WTC11 (cell line): Measurements from ENCODE around the gene ATG16L1.

Experiments
- CREM ChIP-seq: sonication (generic); formaldehyde crosslinking; IDR thresholded peaks from 2 replicates; pipeline ENCODE4 v1.8.1; 2022; ENCODE audit warnings: mild to moderate bottlenecking, missing genetic modification reagents, moderate library complexity
- ETV6 ChIP-seq: sonication (generic); formaldehyde crosslinking; IDR thresholded peaks from 2 replicates; pipeline ENCODE4 v1.8.1; 2022; ENCODE audit warnings: mild to moderate bottlenecking, missing genetic modification reagents
- JUN ChIP-seq: sonication (generic); formaldehyde crosslinking; IDR thresholded peaks from 2 replicates; pipeline ENCODE4 v1.8.0; 2023; ENCODE audit warnings: mild to moderate bottlenecking, missing genetic modification reagents
- KAT7 ChIP-seq: sonication (generic); formaldehyde crosslinking; IDR thresholded peaks from 2 replicates; pipeline ENCODE4 v1.8.1; 2023; ENCODE audit warnings: missing genetic modification reagents, mild to moderate bottlenecking, borderline replicate concordance
- NFYB ChIP-seq: sonication (generic); formaldehyde crosslinking; conservative IDR thresholded peaks from 2 replicates; pipeline ENCODE4 v1.8.0; 2022; ENCODE audit warnings: low read depth, missing genetic modification reagents
- NR1H2 ChIP-seq: sonication (generic); formaldehyde crosslinking; IDR thresholded peaks from 2 replicates; pipeline ENCODE4 v1.9.0; 2021; ENCODE audit warnings: mild to moderate bottlenecking, moderate library complexity, missing genetic modification reagents
- TEAD4 ChIP-seq: sonication (generic); formaldehyde crosslinking; IDR thresholded peaks from 2 replicates; pipeline ENCODE4 v1.8.0; 2022; ENCODE audit warnings: mild to moderate bottlenecking, missing genetic modification reagents
- ZBTB21 ChIP-seq: sonication (generic); formaldehyde crosslinking; IDR thresholded peaks from 2 replicates; pipeline ENCODE4 v1.8.1; 2023; ENCODE audit warnings: mild to moderate bottlenecking, missing genetic modification reagents, borderline replicate concordance
- ZNF416 ChIP-seq: fragments of 250-450 bp; sonication (Bioruptor Pico); IDR thresholded peaks from 2 replicates; pipeline ENCODE4 v1.9.0; 2021; ENCODE audit warnings: mild to moderate bottlenecking, inconsistent platforms
- TF ChIP-seq, protein P1 (sequence below): fragments of 200-600 bp; IDR thresholded peaks from 2 replicates; pipeline ENCODE4 v1.8.0; 2022; ENCODE audit warnings: antibody characterized with exemption
- TF ChIP-seq, protein P2 (sequence below): sonication (generic); formaldehyde crosslinking; IDR thresholded peaks from 2 replicates; pipeline ENCODE4 v1.8.0; 2022; ENCODE audit warnings: mild to moderate bottlenecking, missing genetic modification reagents
- TF ChIP-seq, protein P3 (sequence below): fragments of 250-450 bp; sonication (Bioruptor Pico); IDR thresholded peaks from 2 replicates; pipeline ENCODE4 v1.9.0; 2021; ENCODE audit warnings: mild to moderate bottlenecking, borderline replicate concordance
- TF ChIP-seq, protein P4 (sequence below): sonication (generic); formaldehyde crosslinking; IDR thresholded peaks from 2 replicates; pipeline ENCODE4 v1.8.1; 2022; ENCODE audit warnings: missing genetic modification reagents, borderline replicate concordance

DNA sequence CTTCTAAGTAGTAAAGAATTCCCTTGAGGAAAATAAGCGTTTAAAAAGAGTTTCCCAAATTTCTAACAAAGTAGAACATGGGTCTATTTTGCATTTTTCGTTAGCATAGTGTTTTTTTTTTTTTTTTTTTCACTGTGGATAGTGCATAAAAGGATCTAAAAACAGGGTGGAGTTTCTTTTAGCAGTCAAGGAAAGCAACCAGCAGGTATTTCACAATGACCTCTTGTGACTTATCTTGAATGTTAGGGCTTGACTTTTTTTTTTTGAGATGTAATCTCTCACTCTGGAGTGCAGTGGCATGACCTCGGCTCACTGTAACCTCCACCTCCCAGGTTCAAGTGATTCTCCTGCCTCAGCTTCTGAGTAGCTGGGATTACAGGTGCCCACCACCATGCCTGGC lies 88.0 kb downstream of the ATG16L1 start:
- no peak for TF ChIP-seq ETV6 (CRISPR knock-in tag)
- TF ChIP-seq, protein P1, sequence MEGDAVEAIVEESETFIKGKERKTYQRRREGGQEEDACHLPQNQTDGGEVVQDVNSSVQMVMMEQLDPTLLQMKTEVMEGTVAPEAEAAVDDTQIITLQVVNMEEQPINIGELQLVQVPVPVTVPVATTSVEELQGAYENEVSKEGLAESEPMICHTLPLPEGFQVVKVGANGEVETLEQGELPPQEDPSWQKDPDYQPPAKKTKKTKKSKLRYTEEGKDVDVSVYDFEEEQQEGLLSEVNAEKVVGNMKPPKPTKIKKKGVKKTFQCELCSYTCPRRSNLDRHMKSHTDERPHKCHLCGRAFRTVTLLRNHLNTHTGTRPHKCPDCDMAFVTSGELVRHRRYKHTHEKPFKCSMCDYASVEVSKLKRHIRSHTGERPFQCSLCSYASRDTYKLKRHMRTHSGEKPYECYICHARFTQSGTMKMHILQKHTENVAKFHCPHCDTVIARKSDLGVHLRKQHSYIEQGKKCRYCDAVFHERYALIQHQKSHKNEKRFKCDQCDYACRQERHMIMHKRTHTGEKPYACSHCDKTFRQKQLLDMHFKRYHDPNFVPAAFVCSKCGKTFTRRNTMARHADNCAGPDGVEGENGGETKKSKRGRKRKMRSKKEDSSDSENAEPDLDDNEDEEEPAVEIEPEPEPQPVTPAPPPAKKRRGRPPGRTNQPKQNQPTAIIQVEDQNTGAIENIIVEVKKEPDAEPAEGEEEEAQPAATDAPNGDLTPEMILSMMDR, result no peak
- no peak for TF ChIP-seq KAT7 (CRISPR knock-in tag)
- TF ChIP-seq, protein P2, sequence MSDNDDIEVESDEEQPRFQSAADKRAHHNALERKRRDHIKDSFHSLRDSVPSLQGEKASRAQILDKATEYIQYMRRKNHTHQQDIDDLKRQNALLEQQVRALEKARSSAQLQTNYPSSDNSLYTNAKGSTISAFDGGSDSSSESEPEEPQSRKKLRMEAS (CRISPR knock-in tag), result no peak
- TF ChIP-seq, protein P3, sequence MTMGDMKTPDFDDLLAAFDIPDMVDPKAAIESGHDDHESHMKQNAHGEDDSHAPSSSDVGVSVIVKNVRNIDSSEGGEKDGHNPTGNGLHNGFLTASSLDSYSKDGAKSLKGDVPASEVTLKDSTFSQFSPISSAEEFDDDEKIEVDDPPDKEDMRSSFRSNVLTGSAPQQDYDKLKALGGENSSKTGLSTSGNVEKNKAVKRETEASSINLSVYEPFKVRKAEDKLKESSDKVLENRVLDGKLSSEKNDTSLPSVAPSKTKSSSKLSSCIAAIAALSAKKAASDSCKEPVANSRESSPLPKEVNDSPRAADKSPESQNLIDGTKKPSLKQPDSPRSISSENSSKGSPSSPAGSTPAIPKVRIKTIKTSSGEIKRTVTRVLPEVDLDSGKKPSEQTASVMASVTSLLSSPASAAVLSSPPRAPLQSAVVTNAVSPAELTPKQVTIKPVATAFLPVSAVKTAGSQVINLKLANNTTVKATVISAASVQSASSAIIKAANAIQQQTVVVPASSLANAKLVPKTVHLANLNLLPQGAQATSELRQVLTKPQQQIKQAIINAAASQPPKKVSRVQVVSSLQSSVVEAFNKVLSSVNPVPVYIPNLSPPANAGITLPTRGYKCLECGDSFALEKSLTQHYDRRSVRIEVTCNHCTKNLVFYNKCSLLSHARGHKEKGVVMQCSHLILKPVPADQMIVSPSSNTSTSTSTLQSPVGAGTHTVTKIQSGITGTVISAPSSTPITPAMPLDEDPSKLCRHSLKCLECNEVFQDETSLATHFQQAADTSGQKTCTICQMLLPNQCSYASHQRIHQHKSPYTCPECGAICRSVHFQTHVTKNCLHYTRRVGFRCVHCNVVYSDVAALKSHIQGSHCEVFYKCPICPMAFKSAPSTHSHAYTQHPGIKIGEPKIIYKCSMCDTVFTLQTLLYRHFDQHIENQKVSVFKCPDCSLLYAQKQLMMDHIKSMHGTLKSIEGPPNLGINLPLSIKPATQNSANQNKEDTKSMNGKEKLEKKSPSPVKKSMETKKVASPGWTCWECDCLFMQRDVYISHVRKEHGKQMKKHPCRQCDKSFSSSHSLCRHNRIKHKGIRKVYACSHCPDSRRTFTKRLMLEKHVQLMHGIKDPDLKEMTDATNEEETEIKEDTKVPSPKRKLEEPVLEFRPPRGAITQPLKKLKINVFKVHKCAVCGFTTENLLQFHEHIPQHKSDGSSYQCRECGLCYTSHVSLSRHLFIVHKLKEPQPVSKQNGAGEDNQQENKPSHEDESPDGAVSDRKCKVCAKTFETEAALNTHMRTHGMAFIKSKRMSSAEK (CRISPR knock-in tag), result no peak
- TF ChIP-seq, protein P4, sequence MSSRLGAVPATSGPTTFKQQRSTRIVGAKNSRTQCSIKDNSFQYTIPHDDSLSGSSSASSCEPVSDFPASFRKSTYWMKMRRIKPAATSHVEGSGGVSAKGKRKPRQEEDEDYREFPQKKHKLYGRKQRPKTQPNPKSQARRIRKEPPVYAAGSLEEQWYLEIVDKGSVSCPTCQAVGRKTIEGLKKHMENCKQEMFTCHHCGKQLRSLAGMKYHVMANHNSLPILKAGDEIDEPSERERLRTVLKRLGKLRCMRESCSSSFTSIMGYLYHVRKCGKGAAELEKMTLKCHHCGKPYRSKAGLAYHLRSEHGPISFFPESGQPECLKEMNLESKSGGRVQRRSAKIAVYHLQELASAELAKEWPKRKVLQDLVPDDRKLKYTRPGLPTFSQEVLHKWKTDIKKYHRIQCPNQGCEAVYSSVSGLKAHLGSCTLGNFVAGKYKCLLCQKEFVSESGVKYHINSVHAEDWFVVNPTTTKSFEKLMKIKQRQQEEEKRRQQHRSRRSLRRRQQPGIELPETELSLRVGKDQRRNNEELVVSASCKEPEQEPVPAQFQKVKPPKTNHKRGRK (CRISPR knock-in tag), result no peak
- TF ChIP-seq CREM (CRISPR knock-in tag), result no peak
- no peak for TF ChIP-seq NFYB
- TF ChIP-seq ZNF416 (CRISPR knock-in tag), result no peak
- TF ChIP-seq TEAD4, result no peak
- TF ChIP-seq ZBTB21 (CRISPR knock-in tag), result no peak
- TF ChIP-seq NR1H2 (CRISPR knock-in tag), result no peak
- TF ChIP-seq JUN, result no peak
